ENCODE data around the gene DNAH1. TPM values are rescaled to one million over a fixed set of nuclear protein-coding genes. Genes with fewer than 3 reads are reported as not detected.
A peak's percentile ranks its signal among the peaks of the same experiment; 100 is the strongest.

The DNAH1 gene
- total and polyA plus RNA-seq, 2 experiments from 2014 or later, result 0.81 to 3.6 TPM

GRCh38 chr3:52430416-52430810 is 114.3 kb downstream of the DNAH1 start:
- H3K9me3 ChIP-seq (ENCODE audit: low read depth), result no peaks in the 10 kb centered on the region
- no peaks in the 10 kb centered on the region for H3K36me3 ChIP-seq
- no peak for TF ChIP-seq CTCF (IDR thresholded peaks at IDR 0.05; ENCODE audit: low read depth, low read length)
- DNase-seq (ENCODE audit: low read depth in 1 of 2, low spot score in 1 of 2), result no peak
- H3K27me3 ChIP-seq, result no peaks in the 10 kb centered on the region
- peaks cover 25% of the 10 kb centered on the region for H3K4me1 ChIP-seq (ENCODE audit: low read depth)
- H3K4me3 ChIP-seq, result no peak overlapping the region
- no peak overlapping the region for H3K27ac ChIP-seq

- no peaks in the 10 kb centered on the region for H3K27me3 ChIP-seq
- TF ChIP-seq CTCF (IDR thresholded peaks at IDR 0.05; ENCODE audit: low read depth, low read length), result no peak
- peaks cover 25% of the 10 kb centered on the region for H3K4me1 ChIP-seq (ENCODE audit: low read depth)
- DNase-seq (ENCODE audit: low read depth in 1 of 2, low spot score in 1 of 2), result no peak
- no peak overlapping the region for H3K4me3 ChIP-seq
- H3K9me3 ChIP-seq (ENCODE audit: low read depth), result no peaks in the 10 kb centered on the region
- H3K27ac ChIP-seq, result peak overlapping the region; percentile 85
- no peaks in the 10 kb centered on the region for H3K36me3 ChIP-seq
Observed at GRCh38 chr3:52431459-52432223, 115.5 kb downstream of the DNAH1 start.

- no peaks in the 10 kb centered on the region for H3K9me3 ChIP-seq (ENCODE audit: low read depth)
- peaks cover 25% of the 10 kb centered on the region for H3K4me1 ChIP-seq (ENCODE audit: low read depth)
- no peak for TF ChIP-seq CTCF (IDR thresholded peaks at IDR 0.05; ENCODE audit: low read depth, low read length)
- H3K4me3 ChIP-seq, result no peak overlapping the region
- DNase-seq (ENCODE audit: low read depth in 1 of 2, low spot score in 1 of 2), result no peak
- H3K27ac ChIP-seq, result peak overlapping the region; percentile 85
- H3K27me3 ChIP-seq, result no peaks in the 10 kb centered on the region
- H3K36me3 ChIP-seq, result no peaks in the 10 kb centered on the region
Observed at GRCh38 chr3:52432225-52432624, 116.1 kb downstream of the DNAH1 start.

- Histone ChIP-seq H3K27ac (peak overlapping the region; percentile 85), H3K9me3 (ENCODE audit: low read depth) (no peaks in the 10 kb centered on the region), H3K4me3 (no peak overlapping the region), H3K36me3 (no peaks in the 10 kb centered on the region), H3K27me3 (no peaks in the 10 kb centered on the region), H3K4me1 (ENCODE audit: low read depth) (peaks cover 25% of the 10 kb centered on the region)
- TF ChIP-seq CTCF (IDR thresholded peaks at IDR 0.05; ENCODE audit: low read depth, low read length), result no peak
- DNase-seq (ENCODE audit: low read depth in 1 of 2, low spot score in 1 of 2), result peak in 1 of 2 donors; percentile 66
Observed at GRCh38 chr3:52432691-52433141, 116.6 kb downstream of the DNAH1 start.

GRCh38 chr3:52433328-52433995 is 117.3 kb downstream of the DNAH1 start:
- TF ChIP-seq CTCF (IDR thresholded peaks at IDR 0.05; ENCODE audit: low read depth, low read length), result no peak
- Histone ChIP-seq H3K27me3 (no peaks in the 10 kb centered on the region), H3K4me1 (ENCODE audit: low read depth) (peaks cover 25% of the 10 kb centered on the region), H3K27ac (peak overlapping the region; percentile 85), H3K9me3 (ENCODE audit: low read depth) (no peaks in the 10 kb centered on the region), H3K36me3 (no peaks in the 10 kb centered on the region), H3K4me3 (no peak overlapping the region)
- peak; percentile 30 to 69 for DNase-seq (ENCODE audit: low read depth in 1 of 2, low spot score in 1 of 2)
